Keratinocyte (primary cell): ENCODE results near the gene PRLHR.

Source experiments
- CTCF ChIP-seq, 3 experiments: IDR thresholded peaks in 1 of 3; conservative IDR thresholded peaks in 1 of 3; optimal IDR thresholded peaks in 1 of 3; 2 replicates in 2 of 3; 3 replicates in 1 of 3; pipeline versions ENCODE3 to v1.5.1; 2011; ENCODE audit warnings: low read length in 3 of 3, mild to moderate bottlenecking in 3 of 3, moderate library complexity in 2 of 3, control low read depth in 1 of 3, inconsistent platforms in 1 of 3; ENCODE audit not compliant: insufficient read depth in 2 of 3; ENCODE audit errors: extremely low read depth in 1 of 3
- EZH2 ChIP-seq: IDR thresholded peaks from one replicate; pipeline ENCODE4 v1.6.1; 2012; ENCODE audit warnings: inconsistent platforms, mild to moderate bottlenecking, low read length, moderate library complexity

- TF ChIP-seq CTCF (optimal IDR thresholded peaks at IDR 0.05 in 1 of 3, IDR thresholded peaks at IDR 0.05 in 1 of 3, conservative IDR thresholded peaks at IDR 0.05 in 1 of 3; ENCODE audit: extremely low read depth in 1 of 3, insufficient read depth in 2 of 3, low read length in 3 of 3): no peak
- no peak for TF ChIP-seq EZH2
These were observed 26.1 kb downstream of the PRLHR start for GRCh38 chr10:118569241-118569881.
